A673 (cell line): Measurements from ENCODE around the gene JMJD8. TPM values are rescaled to one million over a fixed set of nuclear protein-coding genes. Genes with fewer than 3 reads are reported as not detected.

ENCODE experiments used
- BruUV-seq: library from RNA; stranded (reverse); fragments of 400-500 nt; replicated peaks from 2 replicates; lab custom pipeline; 2021; lab: Mats Ljungman, UMichigan
- CTCF ChIA-PET: fragments of 300-600 bp; sonication (Branson Sonifier 250); formaldehyde crosslinking; loops from one replicate; lab custom pipeline; 2022; ENCODE audit warnings: antibody characterized with exemption; lab: Charles Lee
- POLR2A ChIA-PET: fragments of 300-600 bp; sonication (Branson Sonifier 250); formaldehyde crosslinking; loops from one replicate; lab custom pipeline; 2022; ENCODE audit warnings: antibody characterized with exemption; ENCODE audit not compliant: low non-redundant PET; lab: Charles Lee
- DNase-seq: peaks from one replicate; pipeline ENCODE4 v3.0.0-alpha.2; 2015; ENCODE audit warnings: low spot score
- H3K27ac ChIP-seq: fragments of 200-600 bp; sonication (generic); 2 replicates; pipeline ENCODE4 v1.5.1; 2016; ENCODE audit warnings: mixed run types, low read depth, mild to moderate bottlenecking, mixed read lengths, antibody characterized with exemption, low read length; ENCODE audit not compliant: poor library complexity, severe bottlenecking
- H3K27me3 ChIP-seq: fragments of 200-600 bp; sonication (generic); replicated peaks from 2 replicates; pipeline ENCODE4 v1.6.1; 2017; ENCODE audit warnings: mixed run types, low read depth, mild to moderate bottlenecking, mixed read lengths, antibody characterized with exemption, low read length; ENCODE audit not compliant: insufficient read depth, poor library complexity
- H3K36me3 ChIP-seq: fragments of 200-600 bp; sonication (generic); 2 replicates; pipeline ENCODE4 v1.6.1; 2016; ENCODE audit warnings: mixed run types, mild to moderate bottlenecking, mixed read lengths, antibody characterized with exemption, low read length; ENCODE audit not compliant: insufficient read depth, poor library complexity, severe bottlenecking
- H3K4me1 ChIP-seq: fragments of 200-600 bp; sonication (generic); 2 replicates; pipeline ENCODE4 v1.6.1; 2017; ENCODE audit warnings: mixed run types, mild to moderate bottlenecking, mixed read lengths, antibody characterized with exemption, low read length; ENCODE audit not compliant: insufficient read depth, poor library complexity, severe bottlenecking
- H3K4me3 ChIP-seq: fragments of 200-600 bp; sonication (generic); 2 replicates; pipeline ENCODE4 v1.5.1; 2016; ENCODE audit warnings: low read depth, mixed run types, mild to moderate bottlenecking, mixed read lengths, low read length; ENCODE audit not compliant: poor library complexity, severe bottlenecking
- H3K9me3 ChIP-seq: fragments of 200-600 bp; sonication (generic); 2 replicates; pipeline ENCODE4 v1.6.1; 2016; ENCODE audit warnings: mixed run types, low read depth, mild to moderate bottlenecking, mixed read lengths, antibody characterized with exemption, low read length; ENCODE audit not compliant: poor library complexity, severe bottlenecking
- EZH2 ChIP-seq: fragments of 200-600 bp; sonication (generic); IDR thresholded peaks from 2 replicates; pipeline ENCODE4 v1.6.1; 2017; ENCODE audit warnings: borderline replicate concordance, low read depth, mild to moderate bottlenecking, mixed read lengths, antibody characterized with exemption, low read length; ENCODE audit not compliant: poor library complexity, severe bottlenecking
- intact Hi-C: fragments of 100-400 bp; cut with micrococcal nuclease; formaldehyde crosslinking; loops from one replicate; pipeline ENCODE4 v1.10.0; 2022; ENCODE audit not compliant: unreplicated experiment
- total RNA-seq: library from RNA; stranded (reverse); gene quantifications from 2 replicates; pipeline ENCODE4 v1.2.3, GENCODE V29; 2021
- TF ChIP-seq, protein P1 (sequence below): fragments of 300-800, 200-600 bp; sonication (generic); conservative IDR thresholded peaks from 2 replicates; pipeline ENCODE4 v1.5.1; 2017; ENCODE audit warnings: low read depth, mild to moderate bottlenecking, antibody characterized with exemption, low read length, moderate library complexity, mixed read lengths

The JMJD8 gene
- total RNA-seq, 1 experiment from 2014 or later, result 87.1 TPM

DNA sequence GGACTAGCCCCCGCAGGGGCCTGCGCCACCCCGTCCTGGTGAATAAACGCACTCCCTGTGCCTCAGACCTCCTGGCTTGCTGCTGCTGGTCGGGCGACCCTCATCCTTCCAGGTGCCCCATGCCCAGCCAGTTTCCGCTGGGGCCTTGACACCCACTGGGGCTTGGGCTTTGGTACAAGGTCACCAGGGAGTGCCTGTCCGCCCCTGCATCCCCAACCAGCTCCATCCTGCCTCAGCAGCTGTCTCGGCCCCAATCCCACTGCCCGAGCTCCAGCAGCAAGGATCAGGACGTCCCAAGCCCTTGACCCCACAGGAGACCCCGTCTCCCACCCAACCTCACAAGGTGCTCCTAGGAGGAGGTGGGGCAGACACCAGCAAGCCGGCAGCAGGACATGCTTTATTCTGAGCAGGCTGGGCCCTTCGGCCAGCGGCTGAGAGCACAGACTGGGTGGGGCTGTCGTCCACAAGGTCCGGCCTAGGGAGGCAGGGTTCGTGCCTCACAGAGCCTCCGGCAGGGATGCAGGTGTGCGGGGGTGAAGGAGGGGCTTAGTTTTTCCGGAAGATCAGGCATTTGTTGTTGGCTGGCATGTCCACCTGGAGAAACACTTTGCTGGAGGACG is 50.0 kb downstream of the JMJD8 start:
- no TSS peak for BruUV-seq
- ChIA-PET POLR2A (no interaction called here), CTCF (no interaction called here)
- no peaks in the 10 kb centered on the region for H3K27me3 ChIP-seq
- DNase-seq, result no peak
- H3K9me3 ChIP-seq, result no peaks in the 10 kb centered on the region
- TF ChIP-seq EZH2, result no peak
- TF ChIP-seq, protein P1, sequence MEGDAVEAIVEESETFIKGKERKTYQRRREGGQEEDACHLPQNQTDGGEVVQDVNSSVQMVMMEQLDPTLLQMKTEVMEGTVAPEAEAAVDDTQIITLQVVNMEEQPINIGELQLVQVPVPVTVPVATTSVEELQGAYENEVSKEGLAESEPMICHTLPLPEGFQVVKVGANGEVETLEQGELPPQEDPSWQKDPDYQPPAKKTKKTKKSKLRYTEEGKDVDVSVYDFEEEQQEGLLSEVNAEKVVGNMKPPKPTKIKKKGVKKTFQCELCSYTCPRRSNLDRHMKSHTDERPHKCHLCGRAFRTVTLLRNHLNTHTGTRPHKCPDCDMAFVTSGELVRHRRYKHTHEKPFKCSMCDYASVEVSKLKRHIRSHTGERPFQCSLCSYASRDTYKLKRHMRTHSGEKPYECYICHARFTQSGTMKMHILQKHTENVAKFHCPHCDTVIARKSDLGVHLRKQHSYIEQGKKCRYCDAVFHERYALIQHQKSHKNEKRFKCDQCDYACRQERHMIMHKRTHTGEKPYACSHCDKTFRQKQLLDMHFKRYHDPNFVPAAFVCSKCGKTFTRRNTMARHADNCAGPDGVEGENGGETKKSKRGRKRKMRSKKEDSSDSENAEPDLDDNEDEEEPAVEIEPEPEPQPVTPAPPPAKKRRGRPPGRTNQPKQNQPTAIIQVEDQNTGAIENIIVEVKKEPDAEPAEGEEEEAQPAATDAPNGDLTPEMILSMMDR, result no peak
- no peak overlapping the region for H3K27ac ChIP-seq
- no peaks in the 10 kb centered on the region for H3K36me3 ChIP-seq
- intact Hi-C loops, result no loop called here
- H3K4me3 ChIP-seq, result no peak overlapping the region
- H3K4me1 ChIP-seq, result no peaks in the 10 kb centered on the region

- no TSS peak for BruUV-seq
- H3K4me1 ChIP-seq, result no peaks in the 10 kb centered on the region
- no peak overlapping the region for H3K27ac ChIP-seq
- intact Hi-C loops, result no loop called here
- DNase-seq, result no peak
- no peaks in the 10 kb centered on the region for H3K36me3 ChIP-seq
- ChIA-PET POLR2A (no interaction called here), CTCF (no interaction called here)
- H3K27me3 ChIP-seq, result no peaks in the 10 kb centered on the region
- no peak for TF ChIP-seq EZH2
- H3K9me3 ChIP-seq, result no peaks in the 10 kb centered on the region
- no peak overlapping the region for H3K4me3 ChIP-seq
These were observed 50.6 kb downstream of the JMJD8 start for GRCh38 chr16:633336-634050.

GRCh38 chr16:632486-633335 is 51.4 kb downstream of the JMJD8 start:
- POLR2A ChIA-PET, result no interaction called here
- intact Hi-C loops, result no loop called here
- Histone ChIP-seq H3K4me1 (no peaks in the 10 kb centered on the region), H3K36me3 (no peaks in the 10 kb centered on the region), H3K9me3 (no peaks in the 10 kb centered on the region), H3K4me3 (no peak overlapping the region), H3K27me3 (no peaks in the 10 kb centered on the region), H3K27ac (no peak overlapping the region)
- BruUV-seq, result no TSS peak
- CTCF ChIA-PET, result no interaction called here
- TF ChIP-seq, protein P1, result no peak
- TF ChIP-seq EZH2, result no peak
- DNase-seq, result no peak
